ENCODE measurements around the gene SCN3B.

The SCN3B gene

GRCh38 chr11:123682696-123683410 lies 28.4 kb upstream of the SCN3B start:
- Histone ChIP-seq H3K9me3 (ENCODE audit: insufficient read depth, low read depth, low read length) (no peaks in the 10 kb centered on the region), H3K4me2 (ENCODE audit: low read length) (no peak overlapping the region), H2AFZ (ENCODE audit: insufficient read depth, low read length, poor library complexity) (no peak overlapping the region), H3K27me3 (ENCODE audit: insufficient read depth, low read length) (no peaks in the 10 kb centered on the region), H4K91ac (ENCODE audit: low read depth, low read length) (no peak overlapping the region), H3K23ac (ENCODE audit: low read length) (no peak overlapping the region), H2BK5ac (ENCODE audit: low read depth, low read length, poor library complexity) (no peak overlapping the region), H2BK12ac (ENCODE audit: low read length) (no peak overlapping the region), H3K79me2 (ENCODE audit: control insufficient read depth, insufficient read depth, low read length, poor library complexity) (no peaks in the 10 kb centered on the region), H4K8ac (ENCODE audit: low read depth, low read length) (no peak overlapping the region), H3K4me3 (ENCODE audit: low read depth, low read length) (no peak overlapping the region), H2BK120ac (ENCODE audit: insufficient read depth, low read length, poor library complexity) (no peak overlapping the region), H3K4ac (ENCODE audit: low read depth, low read length) (no peak overlapping the region), H3K4me1 (ENCODE audit: control insufficient read depth in 1 of 2, insufficient read depth in 2 of 2, low read length in 2 of 2) (no peaks in the 10 kb centered on the region), H2AK5ac (ENCODE audit: low read length) (no peak overlapping the region), H3K36me3 (ENCODE audit: control insufficient read depth in 1 of 2, insufficient read depth in 2 of 2, low read length in 2 of 2) (no peaks in the 10 kb centered on the region), H4K12ac (ENCODE audit: low read depth, low read length) (no peak overlapping the region), H3K18ac (ENCODE audit: low read length) (no peak overlapping the region), H3K79me1 (ENCODE audit: low read length) (no peaks in the 10 kb centered on the region), H3K14ac (ENCODE audit: low read length) (no peak overlapping the region), H3K27ac (ENCODE audit: low read depth, low read length) (no peak overlapping the region), H3K9ac (ENCODE audit: low read length) (no peak overlapping the region)
- no CpG with 5 or more reads among the region's 5 CpGs for WGBS (ENCODE audit: extremely low coverage, insufficient coverage, insufficient read length)
- no peak for DNase-seq

GRCh38 chr11:123681030-123681429 lies 26.6 kb upstream of the SCN3B start:
- no peak overlapping the region for H3K18ac ChIP-seq (ENCODE audit: low read length)

GRCh38 chr11:123678246-123678645 lies 23.8 kb upstream of the SCN3B start:
- no peak overlapping the region for H3K27ac ChIP-seq (ENCODE audit: low read depth, low read length)
- WGBS (ENCODE audit: extremely low coverage, insufficient coverage, insufficient read length): no CpG with 5 or more reads among the region's 2 CpGs
- H2BK5ac ChIP-seq (ENCODE audit: low read depth, low read length, poor library complexity): no peak overlapping the region
- no peaks in the 10 kb centered on the region for H3K79me2 ChIP-seq (ENCODE audit: control insufficient read depth, insufficient read depth, low read length, poor library complexity)
- H2BK120ac ChIP-seq (ENCODE audit: insufficient read depth, low read length, poor library complexity): no peak overlapping the region
- no peak overlapping the region for H3K23ac ChIP-seq (ENCODE audit: low read length)
- H4K8ac ChIP-seq (ENCODE audit: low read depth, low read length): no peak overlapping the region
- H3K14ac ChIP-seq (ENCODE audit: low read length): no peak overlapping the region
- H3K27me3 ChIP-seq (ENCODE audit: insufficient read depth, low read length): no peaks in the 10 kb centered on the region
- no peak overlapping the region for H3K18ac ChIP-seq (ENCODE audit: low read length)
- no peak overlapping the region for H2BK12ac ChIP-seq (ENCODE audit: low read length)
- no peaks in the 10 kb centered on the region for H3K36me3 ChIP-seq (ENCODE audit: control insufficient read depth in 1 of 2, insufficient read depth in 2 of 2, low read length in 2 of 2)
- H2AK5ac ChIP-seq (ENCODE audit: low read length): no peak overlapping the region
- no peaks in the 10 kb centered on the region for H3K9me3 ChIP-seq (ENCODE audit: insufficient read depth, low read depth, low read length)
- no peak for DNase-seq
- H4K91ac ChIP-seq (ENCODE audit: low read depth, low read length): no peak overlapping the region
- no peak overlapping the region for H3K4ac ChIP-seq (ENCODE audit: low read depth, low read length)
- H4K12ac ChIP-seq (ENCODE audit: low read depth, low read length): no peak overlapping the region
- H3K9ac ChIP-seq (ENCODE audit: low read length): no peak overlapping the region
- H3K4me1 ChIP-seq (ENCODE audit: control insufficient read depth in 1 of 2, insufficient read depth in 2 of 2, low read length in 2 of 2): no peaks in the 10 kb centered on the region
- H3K4me3 ChIP-seq (ENCODE audit: low read depth, low read length): no peak overlapping the region
- H3K79me1 ChIP-seq (ENCODE audit: low read length): no peaks in the 10 kb centered on the region
- H2AFZ ChIP-seq (ENCODE audit: insufficient read depth, low read length, poor library complexity): no peak overlapping the region
- H3K4me2 ChIP-seq (ENCODE audit: low read length): no peak overlapping the region

More at GRCh38 chr11:123681030-123681429, 26.6 kb upstream of the SCN3B start:
- Histone ChIP-seq H2AK5ac (ENCODE audit: low read length) (no peak overlapping the region), H3K36me3 (ENCODE audit: control insufficient read depth in 1 of 2, insufficient read depth in 2 of 2, low read length in 2 of 2) (no peaks in the 10 kb centered on the region), H3K4me2 (ENCODE audit: low read length) (no peak overlapping the region), H3K9me3 (ENCODE audit: insufficient read depth, low read depth, low read length) (no peaks in the 10 kb centered on the region), H3K79me2 (ENCODE audit: control insufficient read depth, insufficient read depth, low read length, poor library complexity) (no peaks in the 10 kb centered on the region), H4K8ac (ENCODE audit: low read depth, low read length) (no peak overlapping the region), H3K79me1 (ENCODE audit: low read length) (no peaks in the 10 kb centered on the region), H2BK5ac (ENCODE audit: low read depth, low read length, poor library complexity) (no peak overlapping the region), H3K4me3 (ENCODE audit: low read depth, low read length) (no peak overlapping the region), H4K12ac (ENCODE audit: low read depth, low read length) (no peak overlapping the region), H3K23ac (ENCODE audit: low read length) (no peak overlapping the region), H4K91ac (ENCODE audit: low read depth, low read length) (no peak overlapping the region), H3K9ac (ENCODE audit: low read length) (no peak overlapping the region), H3K14ac (ENCODE audit: low read length) (no peak overlapping the region), H3K27me3 (ENCODE audit: insufficient read depth, low read length) (no peaks in the 10 kb centered on the region), H3K4me1 (ENCODE audit: control insufficient read depth in 1 of 2, insufficient read depth in 2 of 2, low read length in 2 of 2) (no peaks in the 10 kb centered on the region), H3K4ac (ENCODE audit: low read depth, low read length) (no peak overlapping the region), H2BK120ac (ENCODE audit: insufficient read depth, low read length, poor library complexity) (no peak overlapping the region), H2AFZ (ENCODE audit: insufficient read depth, low read length, poor library complexity) (no peak overlapping the region), H2BK12ac (ENCODE audit: low read length) (no peak overlapping the region), H3K27ac (ENCODE audit: low read depth, low read length) (no peak overlapping the region)
- WGBS (ENCODE audit: extremely low coverage, insufficient coverage, insufficient read length): no CpG with 5 or more reads among the region's 2 CpGs
- DNase-seq: no peak

GRCh38 chr11:123677510-123677909 lies 23.1 kb upstream of the SCN3B start:
- Histone ChIP-seq H4K91ac (ENCODE audit: low read depth, low read length) (no peak overlapping the region), H2AFZ (ENCODE audit: insufficient read depth, low read length, poor library complexity) (no peak overlapping the region), H3K9me3 (ENCODE audit: insufficient read depth, low read depth, low read length) (no peaks in the 10 kb centered on the region), H3K18ac (ENCODE audit: low read length) (no peak overlapping the region), H3K36me3 (ENCODE audit: control insufficient read depth in 1 of 2, insufficient read depth in 2 of 2, low read length in 2 of 2) (no peaks in the 10 kb centered on the region), H2BK120ac (ENCODE audit: insufficient read depth, low read length, poor library complexity) (no peak overlapping the region), H4K8ac (ENCODE audit: low read depth, low read length) (no peak overlapping the region), H4K12ac (ENCODE audit: low read depth, low read length) (no peak overlapping the region), H2BK5ac (ENCODE audit: low read depth, low read length, poor library complexity) (no peak overlapping the region), H2BK12ac (ENCODE audit: low read length) (no peak overlapping the region), H3K27ac (ENCODE audit: low read depth, low read length) (no peak overlapping the region), H3K27me3 (ENCODE audit: insufficient read depth, low read length) (no peaks in the 10 kb centered on the region), H3K79me2 (ENCODE audit: control insufficient read depth, insufficient read depth, low read length, poor library complexity) (no peaks in the 10 kb centered on the region), H3K14ac (ENCODE audit: low read length) (no peak overlapping the region), H3K4me2 (ENCODE audit: low read length) (no peak overlapping the region), H2AK5ac (ENCODE audit: low read length) (no peak overlapping the region), H3K4ac (ENCODE audit: low read depth, low read length) (no peak overlapping the region), H3K23ac (ENCODE audit: low read length) (no peak overlapping the region), H3K9ac (ENCODE audit: low read length) (no peak overlapping the region), H3K4me1 (ENCODE audit: control insufficient read depth in 1 of 2, insufficient read depth in 2 of 2, low read length in 2 of 2) (no peaks in the 10 kb centered on the region), H3K4me3 (ENCODE audit: low read depth, low read length) (no peak overlapping the region), H3K79me1 (ENCODE audit: low read length) (no peaks in the 10 kb centered on the region)
- WGBS (ENCODE audit: extremely low coverage, insufficient coverage, insufficient read length): no CpG with 5 or more reads among the region's 2 CpGs
- peak; percentile 3 to 40 for DNase-seq

All from trophoblast cell (in vitro differentiated cells and primary cell).